ENCODE data around the gene DCDC2C.

DCDC2C gene

GRCh38 chr2:3747032-3747654 lies 43.8 kb downstream of the DCDC2C start:
- no peak for DNase-seq

GRCh38 chr2:3747826-3748225 lies 44.5 kb downstream of the DCDC2C start:
- no peak for DNase-seq

- no peak for DNase-seq
Observed at GRCh38 chr2:3749201-3749600, 45.8 kb downstream of the DCDC2C start.

GRCh38 chr2:3751251-3751650 lies 47.9 kb downstream of the DCDC2C start:
- no peak for DNase-seq

- DNase-seq, result no peak
Observed at GRCh38 chr2:3751806-3752205, 48.4 kb downstream of the DCDC2C start.

- no peak for DNase-seq
Observed at GRCh38 chr2:3752376-3752775, 49.0 kb downstream of the DCDC2C start.

GRCh38 chr2:3753561-3753960 lies 50.2 kb downstream of the DCDC2C start:
- no peak for DNase-seq

- no peak for DNase-seq
Observed at GRCh38 chr2:3754280-3754679, 50.9 kb downstream of the DCDC2C start.

- no peak for DNase-seq
Observed at GRCh38 chr2:3754795-3755194, 51.4 kb downstream of the DCDC2C start.

- no peak for DNase-seq
Observed at GRCh38 chr2:3755277-3755676, 51.9 kb downstream of the DCDC2C start.

GRCh38 chr2:3756306-3756705 lies 52.9 kb downstream of the DCDC2C start:
- peak; percentile 81 to 94 for DNase-seq

GRCh38 chr2:3758906-3759305 lies 55.5 kb downstream of the DCDC2C start:
- no peak for DNase-seq

- DNase-seq, result no peak
Observed at GRCh38 chr2:3759331-3759730, 56.0 kb downstream of the DCDC2C start.

- no peak for DNase-seq
Observed at GRCh38 chr2:3759761-3760160, 56.4 kb downstream of the DCDC2C start.

- DNase-seq, result no peak
Observed at GRCh38 chr2:3761272-3761671, 57.9 kb downstream of the DCDC2C start.

GRCh38 chr2:3762771-3763447 lies 59.5 kb downstream of the DCDC2C start:
- no peak for DNase-seq

GRCh38 chr2:3766824-3767223 lies 63.4 kb downstream of the DCDC2C start:
- no peak for DNase-seq

- DNase-seq, result no peak
Observed at GRCh38 chr2:3768960-3769765, 65.8 kb downstream of the DCDC2C start.

GRCh38 chr2:3769766-3770165 lies 66.4 kb downstream of the DCDC2C start:
- no peak for DNase-seq

- DNase-seq, result no peak
Observed at GRCh38 chr2:3770724-3771415, 67.5 kb downstream of the DCDC2C start.

- no peak for DNase-seq
Observed at GRCh38 chr2:3771576-3771975, 68.2 kb downstream of the DCDC2C start.

GRCh38 chr2:3774336-3774735 lies 71.0 kb downstream of the DCDC2C start:
- DNase-seq, result no peak

GRCh38 chr2:3776311-3776710 lies 72.9 kb downstream of the DCDC2C start:
- no peak for DNase-seq
